ENCODE data around the gene CIART. TPM values are rescaled to one million over a fixed set of nuclear protein-coding genes. Genes with fewer than 3 reads are reported as not detected.
A peak's percentile ranks its signal among the peaks of the same experiment; 100 is the strongest.
"Not testable (repeated sequence)": the region's sequence is repeated elsewhere in the genome, so short reads cannot be mapped to it uniquely, and the experiment has no call there.

CIART gene, protein sequence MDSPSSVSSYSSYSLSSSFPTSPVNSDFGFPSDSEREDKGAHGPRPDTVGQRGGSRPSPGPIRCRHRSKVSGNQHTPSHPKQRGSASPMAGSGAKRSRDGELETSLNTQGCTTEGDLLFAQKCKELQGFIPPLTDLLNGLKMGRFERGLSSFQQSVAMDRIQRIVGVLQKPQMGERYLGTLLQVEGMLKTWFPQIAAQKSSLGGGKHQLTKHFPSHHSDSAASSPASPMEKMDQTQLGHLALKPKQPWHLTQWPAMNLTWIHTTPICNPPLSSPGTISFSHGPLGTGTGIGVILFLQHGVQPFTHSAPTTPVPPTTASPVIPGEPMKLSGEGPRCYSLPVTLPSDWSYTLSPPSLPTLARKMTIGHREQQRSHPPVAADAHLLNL
- 19.0 and 27.0 TPM in 2 replicates for total RNA-seq (2014; rRNA removed)
- Bru-seq, nascent RNA, result percentile 91 among the genes with signal in this experiment
- BruChase-seq, experiment 1, labeled RNA remaining after a 6-hour chase, result percentile 90 among the genes with signal in this experiment
- BruChase-seq, experiment 2, labeled RNA remaining after a 2-hour chase, result percentile 90 among the genes with signal in this experiment
- long read RNA-seq, transcript CIART-202 (6 exons, 1,179 nt), result minor isoform, 6 of 33 reads
- long read RNA-seq, transcript CIART-205 (6 exons, 771 nt), result minor isoform, 6 of 33 reads
- long read RNA-seq, transcript CIART-201 (5 exons, 1,746 nt), result major isoform, 7 of 33 reads
- long read RNA-seq, partial matches to known transcripts, result 3 of 33 reads
- long read RNA-seq, other reads (novel, unspliced or antisense), result 9 of 33 reads

DNA sequence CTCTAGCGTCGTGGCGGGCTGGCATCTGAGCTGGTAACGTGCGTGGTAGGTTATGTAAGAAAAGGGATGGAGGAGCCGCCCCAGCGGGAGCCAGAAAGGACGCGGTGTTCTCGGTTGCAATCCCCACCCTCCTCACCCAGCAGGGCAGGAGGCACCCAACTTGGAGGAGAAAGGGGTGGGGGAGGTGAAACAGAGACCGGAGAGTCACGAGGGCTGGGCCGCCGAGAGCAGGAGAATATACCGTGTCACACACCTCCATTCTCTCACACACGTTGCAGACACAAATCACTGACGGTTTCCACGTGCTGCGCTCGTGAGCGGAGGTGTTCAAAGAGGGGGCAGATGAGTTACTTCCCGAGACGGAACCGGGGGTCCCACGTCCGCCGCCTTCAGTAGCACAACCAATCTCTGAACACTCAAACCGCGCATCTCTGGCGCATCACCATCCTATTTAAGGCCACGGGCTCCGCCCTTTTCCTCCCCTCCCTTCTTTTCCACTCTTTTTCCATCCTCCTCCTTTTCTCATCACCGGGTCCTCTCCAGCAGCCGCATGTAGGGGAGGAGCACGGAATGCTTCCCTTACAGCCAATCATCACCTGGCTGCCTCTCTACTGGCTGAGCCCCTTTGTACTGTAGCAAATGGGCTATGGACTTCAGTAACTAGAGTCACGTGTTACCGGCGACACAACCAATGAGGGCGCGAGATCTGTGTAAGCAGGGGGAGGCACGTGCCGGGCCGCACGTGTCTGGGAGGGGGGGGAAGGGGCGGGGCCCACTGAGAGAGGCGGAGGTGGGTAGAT, at the start of gene CIART:
Gene CIART, plus strand, starts transcription at position 797 of the 800 bp plus-strand sequence. CDS start 714 bp downstream, outside the sequence.
- no peaks in the 10 kb centered on the region for H3K27me3 ChIP-seq (ENCODE audit: low read length)
- POLR2A ChIA-PET (ENCODE audit: unreplicated experiment), result interaction anchor here (0.6 kb wide), 2 partner anchors 19 to 39 kb away, joined by 4 to 5 read pairs; no protein-coding TSS in a partner anchor
- H3K9ac ChIP-seq (ENCODE audit: low read length), result peak within 1 kb of the TSS; percentile 85
- peak within 1 kb of the TSS; percentile 86 for H3K4me3 ChIP-seq (ENCODE audit: low read length)
- intact Hi-C loops (cut with micrococcal nuclease), result loop anchor here (1.0 kb wide), 4 partner anchors 11 to 46 kb away; partner anchors contain the start of genes ANP32E, APH1A and MRPS21
- DNase-seq, result peak; percentile 99
- H3K79me2 ChIP-seq (ENCODE audit: low read length), result peaks cover 18% of the 10 kb centered on the region
- CTCF ChIA-PET, result interaction anchor here (0.6 to 3.6 kb wide), 8 partner anchors 9 to 92 kb away, joined by 3 to 28 read pairs (median 5); partner anchors contain the start of gene APH1A
- peaks cover 6% of the 10 kb centered on the region; the same call in 1 of the 2 replicates for H3K36me3 ChIP-seq (ENCODE audit: low read depth, low read length)
- H3K4me2 ChIP-seq (ENCODE audit: low read length), result peak within 1 kb of the TSS; percentile 91
- no peaks in the 10 kb centered on the region for H4K20me1 ChIP-seq (ENCODE audit: low read length)
- BruUV-seq (replicated peaks), result TSS peak; percentile 96
- peak within 1 kb of the TSS; percentile 77 for H3K27ac ChIP-seq (ENCODE audit: low read length)
- H3K9me3 ChIP-seq (ENCODE audit: low read length), result no peaks in the 10 kb centered on the region
- peak; percentile 94 for ATAC-seq
- no peaks in the 10 kb centered on the region for H3F3A ChIP-seq (ENCODE audit: low read length, unreplicated experiment)
- H2AFZ ChIP-seq (ENCODE audit: low read length), result peak within 1 kb of the TSS; percentile 89
- H3K4me1 ChIP-seq (ENCODE audit: insufficient read depth, low read length), result peaks cover 19% of the 10 kb centered on the region
- H3K9me2 ChIP-seq (replicated peaks; ENCODE audit: low read length), result no peaks in the 10 kb centered on the region
- TF ChIP-seq, protein P1, sequence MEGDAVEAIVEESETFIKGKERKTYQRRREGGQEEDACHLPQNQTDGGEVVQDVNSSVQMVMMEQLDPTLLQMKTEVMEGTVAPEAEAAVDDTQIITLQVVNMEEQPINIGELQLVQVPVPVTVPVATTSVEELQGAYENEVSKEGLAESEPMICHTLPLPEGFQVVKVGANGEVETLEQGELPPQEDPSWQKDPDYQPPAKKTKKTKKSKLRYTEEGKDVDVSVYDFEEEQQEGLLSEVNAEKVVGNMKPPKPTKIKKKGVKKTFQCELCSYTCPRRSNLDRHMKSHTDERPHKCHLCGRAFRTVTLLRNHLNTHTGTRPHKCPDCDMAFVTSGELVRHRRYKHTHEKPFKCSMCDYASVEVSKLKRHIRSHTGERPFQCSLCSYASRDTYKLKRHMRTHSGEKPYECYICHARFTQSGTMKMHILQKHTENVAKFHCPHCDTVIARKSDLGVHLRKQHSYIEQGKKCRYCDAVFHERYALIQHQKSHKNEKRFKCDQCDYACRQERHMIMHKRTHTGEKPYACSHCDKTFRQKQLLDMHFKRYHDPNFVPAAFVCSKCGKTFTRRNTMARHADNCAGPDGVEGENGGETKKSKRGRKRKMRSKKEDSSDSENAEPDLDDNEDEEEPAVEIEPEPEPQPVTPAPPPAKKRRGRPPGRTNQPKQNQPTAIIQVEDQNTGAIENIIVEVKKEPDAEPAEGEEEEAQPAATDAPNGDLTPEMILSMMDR (conservative IDR thresholded peaks at IDR 0.05; ENCODE audit: low read depth, low read length), result no peak
- no peak for TF ChIP-seq EZH2phosphoT487 (IDR thresholded peaks at IDR 0.05; ENCODE audit: borderline replicate concordance, low read length)
- no peak for TF ChIP-seq EZH2 (IDR thresholded peaks at IDR 0.05; ENCODE audit: low read length, unreplicated experiment)

DNA sequence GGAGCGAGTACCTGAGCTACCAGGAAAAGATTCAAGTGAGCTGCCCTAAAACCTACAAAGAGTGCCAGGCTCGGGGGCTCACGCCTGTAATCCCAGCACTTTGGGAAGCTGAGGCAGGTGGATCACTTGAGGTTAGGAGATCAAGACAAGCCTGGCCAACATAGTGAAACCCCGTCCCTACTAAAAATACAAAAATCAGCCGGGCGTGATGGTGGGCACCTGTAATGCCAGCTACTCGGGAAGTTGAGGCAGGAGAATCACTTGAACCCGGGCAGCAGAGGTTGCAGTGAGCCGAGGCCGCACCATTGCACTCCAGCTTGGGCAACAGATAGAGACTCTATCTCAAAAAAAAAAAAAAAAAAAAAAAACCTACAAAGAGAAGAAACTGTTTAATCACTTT, 49.4 kb upstream of the CIART start:
- peak overlapping the region; percentile 83 for H3K4me2 ChIP-seq (ENCODE audit: low read length)
- POLR2A ChIA-PET (ENCODE audit: unreplicated experiment); BruUV-seq (replicated peaks); DNase-seq; H3K27me3 ChIP-seq (ENCODE audit: low read length); H3K9ac ChIP-seq (ENCODE audit: low read length); H4K20me1 ChIP-seq (ENCODE audit: low read length); ATAC-seq; intact Hi-C loops (cut with micrococcal nuclease); H3K9me3 ChIP-seq (ENCODE audit: low read length); CTCF ChIA-PET; H3K9me2 ChIP-seq (replicated peaks; ENCODE audit: low read length); H3F3A ChIP-seq (ENCODE audit: low read length, unreplicated experiment); H3K27ac ChIP-seq (ENCODE audit: low read length); H2AFZ ChIP-seq (ENCODE audit: low read length): not testable (repeated sequence)
- peaks cover 22% of the 10 kb centered on the region for H3K4me1 ChIP-seq (ENCODE audit: insufficient read depth, low read length)
- H3K79me2 ChIP-seq (ENCODE audit: low read length), result peaks cover 60% of the 10 kb centered on the region
- peaks cover 17% of the 10 kb centered on the region; the same call in 1 of the 2 replicates for H3K36me3 ChIP-seq (ENCODE audit: low read depth, low read length)
- peak overlapping the region; percentile 77 for H3K4me3 ChIP-seq (ENCODE audit: low read length)
